ENCODE results near the gene SPINDOC.

Gene SPINDOC

DNA sequence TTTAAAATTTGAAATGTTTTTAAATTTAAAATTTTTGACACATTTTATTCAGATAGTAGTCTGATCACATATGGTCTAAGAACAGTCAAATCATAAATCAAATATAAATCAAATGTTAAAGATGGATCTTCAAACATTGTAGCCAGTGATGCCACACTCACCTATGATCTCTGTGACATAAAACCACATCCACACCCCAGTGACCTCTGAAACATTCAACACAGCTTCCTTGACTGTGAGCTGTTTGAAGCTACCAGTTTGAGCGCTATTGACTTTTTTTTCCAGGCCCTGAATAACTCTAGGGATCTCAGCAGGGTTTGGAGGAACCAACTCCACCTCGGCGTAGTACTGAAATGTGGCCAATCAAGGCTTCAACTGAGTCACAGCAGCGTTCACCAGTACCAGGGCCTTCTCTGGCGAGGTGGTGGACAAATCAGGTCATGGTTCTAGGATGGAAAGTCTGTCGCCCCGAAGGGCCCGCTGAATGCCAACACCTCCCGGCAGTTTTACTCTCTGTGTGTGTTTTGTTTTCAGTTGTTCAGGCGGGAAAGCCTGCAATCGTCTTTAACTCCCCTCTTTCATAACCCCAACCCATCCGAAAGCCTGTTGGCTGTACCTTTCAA lies 21.4 kb downstream of the SPINDOC start:
- TF ChIP-seq TOX (CRISPR knock-in tag; IDR thresholded peaks at IDR 0.05; ENCODE audit: borderline replicate concordance) (no peak), ZFP3 (CRISPR knock-in tag; IDR thresholded peaks at IDR 0.05) (no peak), ZNF565 (CRISPR knock-in tag; conservative IDR thresholded peaks at IDR 0.05; ENCODE audit: low read depth) (no peak), CSDC2 (CRISPR knock-in tag; IDR thresholded peaks at IDR 0.05) (no peak), ZFP30 (CRISPR knock-in tag; IDR thresholded peaks at IDR 0.05) (no peak), ZNF8 (CRISPR knock-in tag; IDR thresholded peaks at IDR 0.05) (no peak), SNAI2 (CRISPR knock-in tag; IDR thresholded peaks at IDR 0.05) (no peak)
- TF ChIP-seq, protein P1, sequence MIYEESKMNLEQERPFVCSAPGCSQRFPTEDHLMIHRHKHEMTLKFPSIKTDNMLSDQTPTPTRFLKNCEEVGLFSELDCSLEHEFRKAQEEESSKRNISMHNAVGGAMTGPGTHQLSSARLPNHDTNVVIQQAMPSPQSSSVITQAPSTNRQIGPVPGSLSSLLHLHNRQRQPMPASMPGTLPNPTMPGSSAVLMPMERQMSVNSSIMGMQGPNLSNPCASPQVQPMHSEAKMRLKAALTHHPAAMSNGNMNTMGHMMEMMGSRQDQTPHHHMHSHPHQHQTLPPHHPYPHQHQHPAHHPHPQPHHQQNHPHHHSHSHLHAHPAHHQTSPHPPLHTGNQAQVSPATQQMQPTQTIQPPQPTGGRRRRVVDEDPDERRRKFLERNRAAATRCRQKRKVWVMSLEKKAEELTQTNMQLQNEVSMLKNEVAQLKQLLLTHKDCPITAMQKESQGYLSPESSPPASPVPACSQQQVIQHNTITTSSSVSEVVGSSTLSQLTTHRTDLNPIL (CRISPR knock-in tag; IDR thresholded peaks at IDR 0.05; ENCODE audit: low read depth), result no peak
- TF ChIP-seq, protein P2, sequence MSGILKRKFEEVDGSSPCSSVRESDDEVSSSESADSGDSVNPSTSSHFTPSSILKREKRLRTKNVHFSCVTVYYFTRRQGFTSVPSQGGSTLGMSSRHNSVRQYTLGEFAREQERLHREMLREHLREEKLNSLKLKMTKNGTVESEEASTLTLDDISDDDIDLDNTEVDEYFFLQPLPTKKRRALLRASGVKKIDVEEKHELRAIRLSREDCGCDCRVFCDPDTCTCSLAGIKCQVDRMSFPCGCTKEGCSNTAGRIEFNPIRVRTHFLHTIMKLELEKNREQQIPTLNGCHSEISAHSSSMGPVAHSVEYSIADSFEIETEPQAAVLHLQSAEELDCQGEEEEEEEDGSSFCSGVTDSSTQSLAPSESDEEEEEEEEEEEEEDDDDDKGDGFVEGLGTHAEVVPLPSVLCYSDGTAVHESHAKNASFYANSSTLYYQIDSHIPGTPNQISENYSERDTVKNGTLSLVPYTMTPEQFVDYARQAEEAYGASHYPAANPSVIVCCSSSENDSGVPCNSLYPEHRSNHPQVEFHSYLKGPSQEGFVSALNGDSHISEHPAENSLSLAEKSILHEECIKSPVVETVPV (CRISPR knock-in tag; IDR thresholded peaks at IDR 0.05), result no peak
- ATAC-seq, result no peak

DNA sequence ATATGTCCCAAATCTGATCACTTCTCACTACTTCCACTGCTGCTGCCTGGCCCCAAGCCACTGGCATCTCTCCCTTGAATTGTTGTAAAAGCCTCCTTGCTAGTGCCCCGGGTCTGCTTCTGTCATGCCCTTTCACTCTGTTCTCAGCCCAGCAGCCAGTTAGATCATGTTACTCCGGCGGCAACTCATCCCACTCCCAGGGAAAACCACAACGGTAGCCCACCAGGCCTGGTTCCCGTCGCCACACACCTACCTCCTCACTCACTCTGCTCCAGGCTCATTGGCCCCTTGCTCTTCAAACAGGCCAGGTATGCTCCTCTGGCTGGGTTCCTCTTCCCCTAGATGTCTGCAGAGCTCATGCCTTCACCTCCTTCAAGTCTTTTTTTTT lies 21.9 kb downstream of the SPINDOC start:
- TF ChIP-seq ZNF8 (CRISPR knock-in tag; IDR thresholded peaks at IDR 0.05), result no peak
- TF ChIP-seq ESRRG (CRISPR knock-in tag; IDR thresholded peaks at IDR 0.05), result no peak
- TF ChIP-seq TOX (CRISPR knock-in tag; IDR thresholded peaks at IDR 0.05; ENCODE audit: borderline replicate concordance), result no peak
- TF ChIP-seq, protein P3, sequence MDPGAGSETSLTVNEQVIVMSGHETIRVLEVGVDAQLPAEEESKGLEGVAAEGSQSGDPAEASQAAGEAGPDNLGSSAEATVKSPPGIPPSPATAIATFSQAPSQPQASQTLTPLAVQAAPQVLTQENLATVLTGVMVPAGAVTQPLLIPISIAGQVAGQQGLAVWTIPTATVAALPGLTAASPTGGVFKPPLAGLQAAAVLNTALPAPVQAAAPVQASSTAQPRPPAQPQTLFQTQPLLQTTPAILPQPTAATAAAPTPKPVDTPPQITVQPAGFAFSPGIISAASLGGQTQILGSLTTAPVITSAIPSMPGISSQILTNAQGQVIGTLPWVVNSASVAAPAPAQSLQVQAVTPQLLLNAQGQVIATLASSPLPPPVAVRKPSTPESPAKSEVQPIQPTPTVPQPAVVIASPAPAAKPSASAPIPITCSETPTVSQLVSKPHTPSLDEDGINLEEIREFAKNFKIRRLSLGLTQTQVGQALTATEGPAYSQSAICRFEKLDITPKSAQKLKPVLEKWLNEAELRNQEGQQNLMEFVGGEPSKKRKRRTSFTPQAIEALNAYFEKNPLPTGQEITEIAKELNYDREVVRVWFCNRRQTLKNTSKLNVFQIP (CRISPR knock-in tag; IDR thresholded peaks at IDR 0.05; ENCODE audit: borderline replicate concordance, low read depth), result no peak
- no peak for TF ChIP-seq ZNF565 (CRISPR knock-in tag; conservative IDR thresholded peaks at IDR 0.05; ENCODE audit: low read depth)
- TF ChIP-seq, protein P4, sequence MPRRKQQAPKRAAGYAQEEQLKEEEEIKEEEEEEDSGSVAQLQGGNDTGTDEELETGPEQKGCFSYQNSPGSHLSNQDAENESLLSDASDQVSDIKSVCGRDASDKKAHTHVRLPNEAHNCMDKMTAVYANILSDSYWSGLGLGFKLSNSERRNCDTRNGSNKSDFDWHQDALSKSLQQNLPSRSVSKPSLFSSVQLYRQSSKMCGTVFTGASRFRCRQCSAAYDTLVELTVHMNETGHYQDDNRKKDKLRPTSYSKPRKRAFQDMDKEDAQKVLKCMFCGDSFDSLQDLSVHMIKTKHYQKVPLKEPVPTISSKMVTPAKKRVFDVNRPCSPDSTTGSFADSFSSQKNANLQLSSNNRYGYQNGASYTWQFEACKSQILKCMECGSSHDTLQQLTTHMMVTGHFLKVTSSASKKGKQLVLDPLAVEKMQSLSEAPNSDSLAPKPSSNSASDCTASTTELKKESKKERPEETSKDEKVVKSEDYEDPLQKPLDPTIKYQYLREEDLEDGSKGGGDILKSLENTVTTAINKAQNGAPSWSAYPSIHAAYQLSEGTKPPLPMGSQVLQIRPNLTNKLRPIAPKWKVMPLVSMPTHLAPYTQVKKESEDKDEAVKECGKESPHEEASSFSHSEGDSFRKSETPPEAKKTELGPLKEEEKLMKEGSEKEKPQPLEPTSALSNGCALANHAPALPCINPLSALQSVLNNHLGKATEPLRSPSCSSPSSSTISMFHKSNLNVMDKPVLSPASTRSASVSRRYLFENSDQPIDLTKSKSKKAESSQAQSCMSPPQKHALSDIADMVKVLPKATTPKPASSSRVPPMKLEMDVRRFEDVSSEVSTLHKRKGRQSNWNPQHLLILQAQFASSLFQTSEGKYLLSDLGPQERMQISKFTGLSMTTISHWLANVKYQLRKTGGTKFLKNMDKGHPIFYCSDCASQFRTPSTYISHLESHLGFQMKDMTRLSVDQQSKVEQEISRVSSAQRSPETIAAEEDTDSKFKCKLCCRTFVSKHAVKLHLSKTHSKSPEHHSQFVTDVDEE (CRISPR knock-in tag; IDR thresholded peaks at IDR 0.05), result no peak
- no peak for TF ChIP-seq ZFP30 (CRISPR knock-in tag; IDR thresholded peaks at IDR 0.05)
- TF ChIP-seq GLIS3 (CRISPR knock-in tag; IDR thresholded peaks at IDR 0.05), result no peak
- TF ChIP-seq BACH2 (CRISPR knock-in tag; IDR thresholded peaks at IDR 0.05; ENCODE audit: borderline replicate concordance), result no peak
- TF ChIP-seq SNAI2 (CRISPR knock-in tag; IDR thresholded peaks at IDR 0.05), result no peak
- no peak for TF ChIP-seq CSDC2 (CRISPR knock-in tag; IDR thresholded peaks at IDR 0.05)
- ATAC-seq, result no peak

DNA sequence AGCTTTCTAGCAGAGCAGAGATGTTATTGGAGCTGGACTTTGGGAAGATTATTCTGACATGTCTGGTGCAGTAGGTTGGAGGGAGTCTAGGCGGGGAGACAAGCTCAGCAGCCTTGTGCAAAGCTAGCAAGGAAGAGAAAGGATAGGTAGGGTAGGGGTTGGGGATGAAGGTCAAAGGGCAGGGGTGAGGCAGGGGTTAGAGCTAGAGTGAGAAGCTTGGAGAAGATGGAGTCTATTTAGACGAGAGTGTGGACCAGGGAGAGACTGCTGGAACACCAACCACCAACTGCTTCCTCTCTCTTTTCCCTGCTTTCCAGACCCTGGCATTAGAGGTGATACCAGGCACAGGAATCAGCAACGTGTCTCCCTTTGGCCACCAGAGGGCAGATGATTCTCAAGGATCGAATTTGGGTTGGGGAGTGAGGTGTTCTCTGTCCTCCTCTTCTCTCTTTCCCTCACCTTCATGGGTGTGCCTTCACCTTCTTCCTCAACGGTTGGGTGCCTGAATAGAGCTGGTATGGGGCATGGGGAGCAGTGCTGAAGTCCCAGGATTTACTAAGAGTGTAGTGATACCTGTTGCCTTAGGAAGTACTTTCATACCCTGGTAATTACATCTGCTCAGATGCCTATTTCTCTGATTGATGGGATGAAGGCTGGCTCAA lies 23.9 kb downstream of the SPINDOC start:
- peak; percentile 55 for ATAC-seq
- TF ChIP-seq, protein P1 (CRISPR knock-in tag; IDR thresholded peaks at IDR 0.05; ENCODE audit: low read depth), result no peak
- TF ChIP-seq SNAI2 (CRISPR knock-in tag; IDR thresholded peaks at IDR 0.05), result no peak
- TF ChIP-seq, protein P4 (CRISPR knock-in tag; IDR thresholded peaks at IDR 0.05), result no peak
- TF ChIP-seq ZC3H10 (CRISPR knock-in tag; IDR thresholded peaks at IDR 0.05), result no peak
- no peak for TF ChIP-seq OSR1 (CRISPR knock-in tag; IDR thresholded peaks at IDR 0.05)
- no peak for TF ChIP-seq RARB (CRISPR knock-in tag; IDR thresholded peaks at IDR 0.05)
- no peak for TF ChIP-seq ESRRG (CRISPR knock-in tag; IDR thresholded peaks at IDR 0.05)
- no peak for TF ChIP-seq TOX (CRISPR knock-in tag; IDR thresholded peaks at IDR 0.05; ENCODE audit: borderline replicate concordance)
- TF ChIP-seq, protein P5, sequence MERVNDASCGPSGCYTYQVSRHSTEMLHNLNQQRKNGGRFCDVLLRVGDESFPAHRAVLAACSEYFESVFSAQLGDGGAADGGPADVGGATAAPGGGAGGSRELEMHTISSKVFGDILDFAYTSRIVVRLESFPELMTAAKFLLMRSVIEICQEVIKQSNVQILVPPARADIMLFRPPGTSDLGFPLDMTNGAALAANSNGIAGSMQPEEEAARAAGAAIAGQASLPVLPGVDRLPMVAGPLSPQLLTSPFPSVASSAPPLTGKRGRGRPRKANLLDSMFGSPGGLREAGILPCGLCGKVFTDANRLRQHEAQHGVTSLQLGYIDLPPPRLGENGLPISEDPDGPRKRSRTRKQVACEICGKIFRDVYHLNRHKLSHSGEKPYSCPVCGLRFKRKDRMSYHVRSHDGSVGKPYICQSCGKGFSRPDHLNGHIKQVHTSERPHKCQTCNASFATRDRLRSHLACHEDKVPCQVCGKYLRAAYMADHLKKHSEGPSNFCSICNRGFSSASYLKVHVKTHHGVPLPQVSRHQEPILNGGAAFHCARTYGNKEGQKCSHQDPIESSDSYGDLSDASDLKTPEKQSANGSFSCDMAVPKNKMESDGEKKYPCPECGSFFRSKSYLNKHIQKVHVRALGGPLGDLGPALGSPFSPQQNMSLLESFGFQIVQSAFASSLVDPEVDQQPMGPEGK (CRISPR knock-in tag; IDR thresholded peaks at IDR 0.05; ENCODE audit: borderline replicate concordance), result no peak
- no peak for TF ChIP-seq ZNF70 (CRISPR knock-in tag; IDR thresholded peaks at IDR 0.05)
- TF ChIP-seq, protein P3 (CRISPR knock-in tag; IDR thresholded peaks at IDR 0.05; ENCODE audit: borderline replicate concordance, low read depth), result no peak
- no peak for TF ChIP-seq TCF4 (CRISPR knock-in tag; IDR thresholded peaks at IDR 0.05; ENCODE audit: borderline replicate concordance)
